Limb (tissue), 2 donors: Measurements from ENCODE around the gene RECQL5.

Experiments
- DNase-seq, 2 donors: peaks; one replicate each; pipeline ENCODE4 v3.0.0-alpha.2; 2016; ENCODE audit errors: extremely low spot score in 2 of 2

RECQL5 gene

DNA sequence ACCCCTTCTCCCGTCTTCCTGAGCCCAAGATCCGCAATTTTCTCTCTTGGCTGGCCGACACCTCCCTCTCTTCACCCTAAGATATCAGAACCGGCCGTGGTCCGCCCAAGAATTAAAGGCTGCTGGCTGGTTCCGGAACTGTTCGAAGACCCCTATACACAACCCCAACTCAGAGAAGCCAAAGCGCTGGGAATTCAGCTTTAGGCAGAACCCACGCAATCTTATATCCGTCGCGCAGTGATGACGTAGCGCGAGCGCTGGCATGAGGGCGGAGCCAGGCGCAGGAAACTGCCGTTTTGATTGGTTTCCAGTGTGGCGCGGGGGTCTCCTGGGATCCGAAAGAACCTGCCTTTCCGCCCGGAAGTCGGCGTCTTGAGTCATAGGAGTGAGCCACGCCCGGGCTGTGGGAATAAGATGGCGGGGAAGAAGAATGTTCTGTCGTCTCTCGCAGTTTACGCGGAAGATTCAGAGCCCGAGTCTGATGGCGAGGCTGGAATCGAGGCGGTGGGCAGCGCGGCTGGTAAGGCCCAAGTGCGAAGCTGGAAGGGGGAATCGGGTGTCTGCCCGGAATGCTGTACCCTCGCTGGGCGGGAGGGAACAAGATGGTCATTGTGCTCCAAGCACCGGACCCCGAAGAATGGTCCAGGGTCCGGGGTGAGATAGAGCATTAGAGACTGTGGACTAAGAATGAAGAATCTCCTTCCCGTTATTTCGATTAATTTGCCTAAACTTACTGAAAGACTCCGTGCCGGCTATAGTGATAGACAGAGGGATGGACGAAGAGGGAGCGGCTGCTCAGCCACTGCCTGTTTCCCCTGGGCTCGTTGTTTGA, at the start of gene RECQL5, which contains the start of gene SAP30BP:
Gene RECQL5, minus strand, starts transcription at position 196 of the 832 bp plus-strand sequence. CDS start 597 bp downstream, outside the sequence.
Gene SAP30BP, plus strand, starts transcription at position 380 of the 832 bp plus-strand sequence. Its CDS starts 35 bp downstream, at position 415.
- peak; percentile 98 for DNase-seq

GRCh38 chr17:75712446-75712845, 45.5 kb upstream of the RECQL5 start:
- DNase-seq, result no peak

- DNase-seq, result no peak
Measured at GRCh38 chr17:75707079-75707571, 40.2 kb upstream of the RECQL5 start.

DNA sequence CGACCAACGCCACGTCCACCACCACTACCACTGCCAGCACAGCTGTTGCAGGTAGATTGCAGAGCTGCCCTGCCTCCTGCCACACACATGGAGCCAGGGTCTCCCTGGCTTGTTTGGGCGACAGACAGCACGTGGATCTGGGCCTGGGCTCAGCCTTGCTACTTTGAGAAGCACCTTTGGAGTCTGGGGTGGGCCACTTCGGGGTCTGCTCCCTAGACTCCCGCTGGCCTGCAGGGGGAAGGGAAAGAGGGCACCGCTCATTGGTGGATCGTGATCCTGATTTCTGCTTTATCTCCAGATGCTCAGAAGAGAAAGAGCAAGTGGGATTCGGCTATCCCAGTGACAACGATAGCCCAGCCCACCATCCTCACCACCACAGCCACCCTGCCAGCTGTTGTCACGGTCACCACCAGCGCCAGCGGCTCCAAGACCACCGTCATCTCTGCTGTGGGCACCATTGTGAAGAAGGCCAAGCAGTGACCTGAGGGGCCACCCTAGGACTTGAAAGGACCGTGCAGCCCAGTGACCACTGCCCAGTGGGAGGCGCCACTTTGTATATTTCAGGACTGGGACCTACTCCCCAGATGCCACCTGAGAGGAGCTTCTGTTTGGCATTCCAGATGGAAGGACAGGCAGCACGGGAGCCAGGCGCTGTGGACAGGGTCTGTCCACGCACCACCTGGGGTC, 39.2 kb upstream of the RECQL5 start:
- DNase-seq, result no peak

- DNase-seq, result no peak
Measured at GRCh38 chr17:75704963-75705875, 38.3 kb upstream of the RECQL5 start.

DNA sequence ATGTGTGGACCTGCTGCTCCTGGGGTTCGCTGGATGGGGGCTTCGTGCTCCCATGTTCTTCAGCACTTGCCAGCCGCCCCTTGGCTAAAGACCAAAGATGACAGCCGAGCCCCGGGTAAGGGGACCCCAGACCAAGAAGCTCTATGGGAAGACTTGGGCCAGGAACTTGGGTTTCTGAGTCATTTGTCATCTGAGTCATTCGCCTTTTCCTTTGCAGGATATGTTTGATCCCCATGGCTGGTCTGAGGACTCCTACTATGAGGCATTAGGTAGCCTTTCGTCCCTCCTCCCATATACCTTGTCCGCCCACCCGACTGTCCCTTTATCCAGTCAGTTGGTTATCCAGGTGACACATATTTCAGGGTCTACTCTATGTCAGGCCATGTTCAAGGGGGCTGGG, 36.6 kb upstream of the RECQL5 start:
- DNase-seq, result no peak

- no peak for DNase-seq
Measured at GRCh38 chr17:75703191-75703590, 36.2 kb upstream of the RECQL5 start.

GRCh38 chr17:75701288-75701687, 34.3 kb upstream of the RECQL5 start:
- DNase-seq, result no peak

GRCh38 chr17:75698659-75699058, 31.7 kb upstream of the RECQL5 start:
- no peak for DNase-seq

GRCh38 chr17:75697651-75698291, 30.8 kb upstream of the RECQL5 start:
- DNase-seq, result no peak

GRCh38 chr17:75695830-75696271, 28.9 kb upstream of the RECQL5 start:
- no peak for DNase-seq

DNA sequence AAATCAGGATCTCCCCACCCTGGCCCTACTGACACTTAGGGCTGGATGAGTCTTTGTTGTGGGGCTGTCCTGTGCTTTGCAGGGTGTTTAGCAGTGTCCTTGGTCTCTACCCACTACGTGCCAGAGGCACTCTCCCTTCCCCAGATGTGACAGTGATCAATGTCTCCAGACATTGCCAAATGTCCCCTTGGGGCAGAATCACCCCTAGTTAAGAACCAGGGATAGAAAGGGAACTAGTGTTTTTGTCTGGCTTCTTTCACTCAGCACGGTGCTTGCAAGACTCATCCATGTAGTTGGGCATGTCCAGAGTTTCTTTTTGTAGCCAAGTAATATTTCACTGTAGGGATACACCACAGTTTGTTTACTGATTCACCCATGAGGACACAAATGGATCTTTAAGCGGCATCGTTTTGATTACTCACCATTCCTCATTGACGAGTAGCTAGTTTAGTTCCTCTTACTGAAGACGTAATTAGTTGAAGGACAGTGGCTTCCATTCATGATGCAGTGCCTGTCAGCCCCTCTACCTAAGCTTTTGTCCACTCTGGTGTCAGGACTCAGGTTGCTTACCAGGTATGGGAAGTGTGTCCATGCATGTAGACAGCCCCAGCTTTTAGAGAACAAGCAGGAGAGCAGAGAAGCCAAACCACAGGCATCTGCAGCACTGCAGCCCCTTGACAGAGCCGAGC, 28.3 kb upstream of the RECQL5 start:
- DNase-seq, result no peak

- no peak for DNase-seq
Measured at GRCh38 chr17:75694536-75694935, 27.6 kb upstream of the RECQL5 start.

- peak in 1 of 2 donors; percentile 75 for DNase-seq
Measured at GRCh38 chr17:75693500-75694481, 26.8 kb upstream of the RECQL5 start.

- no peak for DNase-seq
Measured at GRCh38 chr17:75692976-75693375, 26.0 kb upstream of the RECQL5 start.

- DNase-seq, result peak in 1 of 2 donors; percentile 70
Measured at GRCh38 chr17:75691801-75692626, 25.1 kb upstream of the RECQL5 start.

GRCh38 chr17:75691371-75691791, 24.4 kb upstream of the RECQL5 start:
- DNase-seq, result no peak

- DNase-seq, result no peak
Measured at GRCh38 chr17:75689441-75689873, 22.5 kb upstream of the RECQL5 start.
